GM19467 (cell line): ENCODE measurements around the gene APOA5.
"Not testable (repeated sequence)": the region's sequence is repeated elsewhere in the genome, so short reads cannot be mapped to it uniquely, and the experiment has no call there.

Experiments
- ATAC-seq: cut with Tn5 transposase; IDR thresholded peaks from one replicate; pipeline ENCODE4 v1.9.1; 2021; ENCODE audit warnings: mild to moderate bottlenecking, moderate library complexity; ENCODE audit not compliant: unreplicated experiment

APOA5 gene

DNA sequence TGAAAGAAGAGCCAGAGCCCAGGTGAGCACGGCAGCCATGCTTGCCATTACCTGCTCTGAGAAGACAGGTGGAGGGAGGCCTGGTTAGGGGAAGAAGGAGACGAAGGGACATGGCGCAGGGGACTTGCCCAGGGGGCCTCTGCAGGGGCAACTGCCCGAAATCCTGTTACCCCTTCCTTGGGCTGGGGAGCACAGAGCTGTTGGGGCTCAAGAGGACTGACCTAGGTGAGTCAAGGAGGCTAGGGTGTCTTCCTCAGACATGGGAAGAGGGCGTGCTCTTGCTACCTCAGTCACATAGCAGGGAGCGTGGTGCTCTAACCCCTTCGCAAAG lies at the start of gene APOA5:
Gene APOA5 (minus strand): TSS at position 67 of the 331 bp plus-strand sequence. CDS start 19 bp downstream, at position 48.
- no peak for ATAC-seq

- ATAC-seq, result no peak
Measured at GRCh38 chr11:116840746-116841296, 49.1 kb upstream of the APOA5 start.

DNA sequence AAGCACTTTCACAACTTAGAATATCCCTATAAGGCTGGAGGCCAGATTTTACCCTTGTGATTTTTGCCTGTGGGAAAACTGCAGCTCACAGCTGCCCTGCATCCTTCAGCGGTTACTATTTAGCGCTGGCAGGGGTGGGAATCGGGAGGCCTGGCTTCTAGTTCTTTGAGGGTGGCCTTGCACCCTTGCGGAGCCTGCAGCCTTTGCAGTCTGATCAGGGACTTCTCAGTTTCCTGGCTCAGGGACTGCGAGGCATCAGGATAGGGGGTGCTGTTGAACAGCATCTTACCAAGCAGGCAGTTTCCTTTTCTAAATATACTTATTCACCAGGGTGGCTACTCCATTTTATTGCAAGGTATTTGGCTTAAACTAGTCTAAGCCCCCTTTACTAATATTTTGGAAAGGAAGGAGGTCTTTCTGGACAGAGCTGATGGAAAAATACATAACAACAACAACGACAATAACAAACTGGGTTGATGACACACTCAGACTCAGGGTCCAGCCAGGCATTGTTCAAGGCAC lies 48.6 kb upstream of the APOA5 start:
- no peak for ATAC-seq

DNA sequence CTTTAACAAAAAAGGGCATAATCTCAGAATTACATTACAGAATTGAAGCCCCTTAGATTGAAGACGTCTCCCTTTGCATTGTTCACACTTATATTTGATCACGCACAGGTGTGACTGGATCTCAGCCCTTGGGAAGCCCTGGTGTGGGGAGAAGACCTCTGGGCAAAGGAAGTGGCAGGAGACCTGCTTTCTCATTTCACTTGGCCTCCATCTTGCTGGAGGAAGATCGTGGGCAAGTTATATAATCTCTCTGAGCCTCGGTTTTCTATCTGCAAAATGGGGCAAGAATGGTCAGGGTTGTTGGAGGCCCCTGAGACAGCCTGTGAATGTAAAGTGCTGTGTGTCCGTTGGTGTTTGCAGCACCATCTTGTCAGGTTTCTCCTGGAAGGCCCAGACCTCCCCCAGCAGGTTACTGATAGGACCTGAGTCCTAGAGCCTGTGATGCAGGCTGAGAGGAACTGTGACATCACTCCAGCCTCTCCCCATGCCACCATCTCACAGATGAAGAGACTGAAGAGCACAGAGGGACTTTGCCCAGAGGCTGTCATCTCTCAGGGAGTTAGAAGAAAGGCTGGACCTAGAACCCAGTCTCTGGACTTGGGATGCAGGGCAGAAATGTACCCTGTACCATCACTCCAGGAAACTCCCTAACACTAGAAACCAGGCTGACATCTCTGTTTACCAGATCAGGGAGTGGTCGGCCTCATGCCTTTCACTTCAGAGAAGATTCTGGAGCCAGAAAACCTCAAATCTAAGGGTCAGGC lies 46.8 kb upstream of the APOA5 start:
- ATAC-seq, result no peak

- ATAC-seq, result no peak
Measured at GRCh38 chr11:116837231-116838091, 45.8 kb upstream of the APOA5 start, which contains the start of gene APOA1. APOA1 (minus strand) TSS chr11:116837622; CDS start chr11:116837387, 235 bp downstream.

- no peak for ATAC-seq
Measured at GRCh38 chr11:116836632-116836991, 44.9 kb upstream of the APOA5 start.

GRCh38 chr11:116835791-116836631 lies 44.3 kb upstream of the APOA5 start:
- peak; percentile 76 for ATAC-seq

DNA sequence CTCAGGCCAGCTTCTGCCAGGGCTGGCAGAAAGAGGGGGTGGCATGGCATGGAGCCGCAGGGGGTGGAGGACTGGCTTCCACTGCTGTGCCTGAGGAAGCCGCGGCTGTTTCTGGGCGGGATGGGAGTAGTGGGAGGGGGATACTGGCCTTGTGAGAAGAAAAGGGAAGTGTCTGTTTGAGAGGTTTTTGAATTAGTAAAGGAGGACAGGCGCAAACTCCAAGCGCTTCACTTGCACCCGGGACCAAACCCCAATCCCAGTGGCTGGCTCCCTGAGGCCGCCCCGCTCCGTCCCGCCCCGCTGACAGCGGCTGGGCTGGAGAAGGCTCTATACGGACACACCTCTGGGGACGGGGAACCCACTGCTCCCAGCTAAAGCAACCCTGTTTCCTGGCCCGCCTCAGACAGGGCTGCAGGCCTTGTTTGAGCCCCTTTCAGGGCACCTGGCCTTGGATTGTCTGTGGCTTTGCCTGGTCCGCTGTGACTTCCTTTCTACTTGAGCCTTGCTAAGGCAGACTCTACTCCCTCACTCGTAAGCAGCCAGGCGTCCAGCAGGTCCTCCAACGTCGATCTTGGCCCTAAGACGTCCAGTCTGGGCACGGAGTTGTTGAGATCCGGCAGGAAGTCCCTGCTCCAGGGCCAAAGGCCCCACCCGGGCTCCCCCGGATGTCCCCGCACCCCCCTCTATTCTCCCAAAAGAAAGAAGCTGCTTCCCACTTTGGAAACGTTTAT lies 43.5 kb upstream of the APOA5 start:
- ATAC-seq, result no peak

DNA sequence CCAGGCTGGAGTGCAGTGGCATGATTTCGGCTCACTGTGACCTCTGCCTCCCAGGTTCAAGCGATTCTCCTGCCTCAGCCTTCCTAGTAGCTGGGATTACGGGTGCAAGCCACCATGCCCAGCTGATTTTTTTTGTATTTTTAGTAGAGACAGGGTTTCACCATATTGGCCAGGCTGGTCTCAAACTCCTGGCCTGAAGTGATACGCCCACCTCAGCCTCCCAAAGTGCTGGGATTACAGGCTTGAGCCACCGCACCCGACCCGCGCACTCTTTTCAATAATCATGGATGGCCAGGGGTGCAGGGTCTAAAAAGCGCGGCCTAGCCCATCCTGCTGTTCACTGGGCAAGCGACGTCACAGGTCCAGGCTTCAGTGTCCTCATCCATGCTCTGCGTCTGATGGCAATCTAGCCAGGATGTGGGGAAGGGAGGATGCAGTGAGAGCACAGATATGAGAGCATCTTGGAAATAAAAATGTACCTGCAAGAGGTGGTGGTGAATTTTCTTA lies 42.9 kb upstream of the APOA5 start:
- ATAC-seq, result not testable (repeated sequence)

DNA sequence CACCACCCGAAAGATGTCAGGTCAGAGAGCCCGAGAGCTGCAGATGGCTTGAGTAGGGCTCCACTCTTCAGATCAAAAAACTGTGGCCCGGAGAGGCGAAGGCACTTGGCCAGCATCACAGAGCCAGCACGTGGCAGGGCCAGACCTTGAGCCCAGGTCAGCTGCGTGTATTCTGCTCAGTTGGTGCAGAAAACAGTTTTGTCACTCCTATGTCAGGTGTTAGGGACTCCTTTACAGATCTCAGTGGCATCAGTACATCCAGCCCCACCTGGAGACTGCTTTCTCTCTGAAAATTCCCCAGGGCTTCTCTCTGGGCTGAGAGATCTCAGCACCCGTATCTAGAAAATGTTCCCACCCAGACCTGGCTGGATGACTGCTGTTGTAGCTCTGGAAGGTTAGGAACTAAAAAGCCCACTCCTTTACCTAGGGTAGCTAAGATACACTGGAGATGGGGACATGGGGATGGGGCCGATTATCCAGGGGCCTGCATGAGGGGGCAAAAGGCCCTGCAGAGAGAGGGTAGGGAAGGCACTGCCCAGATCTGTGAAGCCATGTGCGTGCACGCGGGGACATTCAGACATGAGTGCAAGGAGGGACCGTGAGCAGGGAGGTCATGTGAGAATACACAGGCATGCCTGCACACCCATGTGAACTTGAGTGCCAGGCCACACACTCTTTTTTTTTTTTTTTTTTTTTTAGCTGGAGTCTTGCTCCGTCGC lies 42.3 kb upstream of the APOA5 start:
- ATAC-seq, result no peak

- ATAC-seq, result no peak
Measured at GRCh38 chr11:116833491-116833815, 41.8 kb upstream of the APOA5 start.

DNA sequence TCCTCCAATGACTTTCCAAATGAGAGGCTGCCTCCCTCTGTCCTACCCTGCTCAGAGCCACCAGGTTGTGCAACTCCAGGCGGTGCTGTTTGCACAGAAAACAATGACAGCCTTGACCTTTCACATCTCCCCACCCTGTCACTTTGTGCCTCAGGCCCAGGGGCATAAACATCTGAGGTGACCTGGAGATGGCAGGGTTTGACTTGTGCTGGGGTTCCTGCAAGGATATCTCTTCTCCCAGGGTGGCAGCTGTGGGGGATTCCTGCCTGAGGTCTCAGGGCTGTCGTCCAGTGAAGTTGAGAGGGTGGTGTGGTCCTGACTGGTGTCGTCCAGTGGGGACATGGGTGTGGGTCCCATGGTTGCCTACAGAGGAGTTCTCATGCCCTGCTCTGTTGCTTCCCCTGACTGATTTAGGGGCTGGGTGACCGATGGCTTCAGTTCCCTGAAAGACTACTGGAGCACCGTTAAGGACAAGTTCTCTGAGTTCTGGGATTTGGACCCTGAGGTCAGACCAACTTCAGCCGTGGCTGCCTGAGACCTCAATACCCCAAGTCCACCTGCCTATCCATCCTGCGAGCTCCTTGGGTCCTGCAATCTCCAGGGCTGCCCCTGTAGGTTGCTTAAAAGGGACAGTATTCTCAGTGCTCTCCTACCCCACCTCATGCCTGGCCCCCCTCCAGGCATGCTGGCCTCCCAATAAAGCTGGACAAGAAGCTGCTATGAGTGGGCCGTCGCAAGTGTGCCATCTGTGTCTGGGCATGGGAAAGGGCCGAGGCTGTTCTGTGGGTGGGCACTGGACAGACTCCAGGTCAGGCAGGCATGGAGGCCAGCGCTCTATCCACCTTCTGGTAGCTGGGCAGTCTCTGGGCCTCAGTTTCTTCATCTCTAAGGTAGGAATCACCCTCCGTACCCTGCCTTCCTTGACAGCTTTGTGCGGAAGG lies 40.9 kb upstream of the APOA5 start:
- ATAC-seq, result no peak

DNA sequence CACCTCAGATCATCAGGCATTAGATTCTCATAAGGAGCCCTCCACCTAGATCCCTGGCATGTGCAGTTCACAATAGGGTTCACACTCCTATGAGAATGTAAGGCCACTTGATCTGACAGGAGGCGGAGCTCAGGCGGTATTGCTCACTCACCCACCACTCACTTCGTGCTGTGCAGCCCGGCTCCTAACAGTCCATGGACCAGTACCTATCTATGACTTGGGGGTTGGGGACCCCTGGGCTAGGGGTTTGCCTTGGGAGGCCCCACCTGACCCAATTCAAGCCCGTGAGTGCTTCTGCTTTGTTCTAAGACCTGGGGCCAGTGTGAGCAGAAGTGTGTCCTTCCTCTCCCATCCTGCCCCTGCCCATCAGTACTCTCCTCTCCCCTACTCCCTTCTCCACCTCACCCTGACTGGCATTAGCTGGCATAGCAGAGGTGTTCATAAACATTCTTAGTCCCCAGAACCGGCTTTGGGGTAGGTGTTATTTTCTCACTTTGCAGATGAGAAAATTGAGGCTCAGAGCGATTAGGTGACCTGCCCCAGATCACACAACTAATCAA lies 40.2 kb upstream of the APOA5 start:
- ATAC-seq, result no peak

GRCh38 chr11:116830184-116830912 lies 38.7 kb upstream of the APOA5 start:
- no peak for ATAC-seq

- ATAC-seq, result no peak
Measured at GRCh38 chr11:116829525-116830183, 38.0 kb upstream of the APOA5 start, which contains the start of gene APOC3. APOC3 (plus strand) TSS chr11:116829907; CDS start chr11:116830583, 676 bp downstream.
